HEK293T (cell line): ENCODE results near the gene HMCN2.

Experiments
- ELF4 ChIP-seq: fragments of 450-650 bp; IDR thresholded peaks from 2 replicates; pipeline ENCODE4 v1.6.1; 2017; ENCODE audit warnings: antibody characterized with exemption
- FOXK2 ChIP-seq: fragments of 450-650 bp; IDR thresholded peaks from 2 replicates; pipeline ENCODE4 v1.6.1; 2016; ENCODE audit warnings: mild to moderate bottlenecking
- FOXM1 ChIP-seq: fragments of 450-650 bp; IDR thresholded peaks from 2 replicates; pipeline ENCODE4 v1.6.1; 2017; ENCODE audit warnings: mild to moderate bottlenecking, borderline replicate concordance
- L3MBTL2 ChIP-seq: fragments of 450-650 bp; conservative IDR thresholded peaks from 2 replicates; pipeline ENCODE4 v1.6.1; 2016; ENCODE audit warnings: mild to moderate bottlenecking
- LEF1 ChIP-seq: fragments of 450-650 bp; IDR thresholded peaks from 2 replicates; pipeline ENCODE4 v1.6.1; 2017; ENCODE audit warnings: mild to moderate bottlenecking, borderline replicate concordance
- NFRKB ChIP-seq: fragments of 450-650 bp; IDR thresholded peaks from 2 replicates; pipeline ENCODE4 v1.6.1; 2016; ENCODE audit warnings: mild to moderate bottlenecking, moderate library complexity
- SP1 ChIP-seq: fragments of 450-650 bp; IDR thresholded peaks from 2 replicates; pipeline ENCODE4 v1.6.1; 2017

- TF ChIP-seq LEF1 (no peak), FOXK2 (no peak), SP1 (no peak), ELF4 (no peak), FOXM1 (no peak), NFRKB (no peak), L3MBTL2 (no peak)
Observed at GRCh38 chr9:130409246-130409645, 143.7 kb downstream of the HMCN2 start.
